ENCODE results near the gene MTG1.

MTG1 gene

GRCh38 chr10:133355266-133355665, 38.7 kb upstream of the MTG1 start:
- no peak overlapping the region for H3K27ac ChIP-seq
- TF ChIP-seq, protein P1, sequence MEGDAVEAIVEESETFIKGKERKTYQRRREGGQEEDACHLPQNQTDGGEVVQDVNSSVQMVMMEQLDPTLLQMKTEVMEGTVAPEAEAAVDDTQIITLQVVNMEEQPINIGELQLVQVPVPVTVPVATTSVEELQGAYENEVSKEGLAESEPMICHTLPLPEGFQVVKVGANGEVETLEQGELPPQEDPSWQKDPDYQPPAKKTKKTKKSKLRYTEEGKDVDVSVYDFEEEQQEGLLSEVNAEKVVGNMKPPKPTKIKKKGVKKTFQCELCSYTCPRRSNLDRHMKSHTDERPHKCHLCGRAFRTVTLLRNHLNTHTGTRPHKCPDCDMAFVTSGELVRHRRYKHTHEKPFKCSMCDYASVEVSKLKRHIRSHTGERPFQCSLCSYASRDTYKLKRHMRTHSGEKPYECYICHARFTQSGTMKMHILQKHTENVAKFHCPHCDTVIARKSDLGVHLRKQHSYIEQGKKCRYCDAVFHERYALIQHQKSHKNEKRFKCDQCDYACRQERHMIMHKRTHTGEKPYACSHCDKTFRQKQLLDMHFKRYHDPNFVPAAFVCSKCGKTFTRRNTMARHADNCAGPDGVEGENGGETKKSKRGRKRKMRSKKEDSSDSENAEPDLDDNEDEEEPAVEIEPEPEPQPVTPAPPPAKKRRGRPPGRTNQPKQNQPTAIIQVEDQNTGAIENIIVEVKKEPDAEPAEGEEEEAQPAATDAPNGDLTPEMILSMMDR (conservative IDR thresholded peaks at IDR 0.05) = no peak
- no peak for TF ChIP-seq ZFX (IDR thresholded peaks at IDR 0.05)

DNA sequence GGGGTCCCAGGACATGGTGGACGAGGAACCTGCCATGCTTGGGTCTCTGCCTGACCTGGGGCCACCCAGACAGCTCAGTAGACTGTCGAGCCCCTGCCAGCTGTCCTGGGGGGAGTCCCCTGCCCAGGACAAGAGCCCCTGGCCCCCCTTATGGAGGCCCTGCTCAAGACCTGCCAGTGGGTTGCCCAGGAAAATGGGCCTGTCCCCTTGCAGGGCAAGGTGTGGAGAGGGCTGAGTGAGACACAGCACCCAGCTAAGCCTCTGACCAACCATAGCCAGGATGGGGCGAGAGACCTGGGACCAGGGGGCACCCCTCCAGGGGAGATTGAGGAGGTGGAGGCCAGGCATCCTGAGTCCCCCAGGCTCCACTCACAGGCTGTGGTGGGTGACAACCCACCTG, 38.0 kb upstream of the MTG1 start:
- TF ChIP-seq, protein P1 (conservative IDR thresholded peaks at IDR 0.05) = no peak
- TF ChIP-seq ZFX (IDR thresholded peaks at IDR 0.05) = no peak
- no peak overlapping the region; the same call in 1 of the 2 replicates for H3K27ac ChIP-seq

GRCh38 chr10:133356549-133357284, 37.2 kb upstream of the MTG1 start:
- TF ChIP-seq ZFX (IDR thresholded peaks at IDR 0.05) = no peak
- TF ChIP-seq, protein P1 (conservative IDR thresholded peaks at IDR 0.05) = no peak
- H3K27ac ChIP-seq = peak overlapping the region; percentile 74

GRCh38 chr10:133357285-133358161, 36.4 kb upstream of the MTG1 start, which contains the start of gene FUOM:
Gene FUOM (minus strand): TSS chr10:133358019. CDS start chr10:133358007, 12 bp downstream.
- peak within 1 kb of the TSS; percentile 92 for H3K27ac ChIP-seq
- TF ChIP-seq, protein P1 (conservative IDR thresholded peaks at IDR 0.05) = no peak
- TF ChIP-seq ZFX (IDR thresholded peaks at IDR 0.05) = peak; percentile 55; the same call in 1 of the 2 replicates

DNA sequence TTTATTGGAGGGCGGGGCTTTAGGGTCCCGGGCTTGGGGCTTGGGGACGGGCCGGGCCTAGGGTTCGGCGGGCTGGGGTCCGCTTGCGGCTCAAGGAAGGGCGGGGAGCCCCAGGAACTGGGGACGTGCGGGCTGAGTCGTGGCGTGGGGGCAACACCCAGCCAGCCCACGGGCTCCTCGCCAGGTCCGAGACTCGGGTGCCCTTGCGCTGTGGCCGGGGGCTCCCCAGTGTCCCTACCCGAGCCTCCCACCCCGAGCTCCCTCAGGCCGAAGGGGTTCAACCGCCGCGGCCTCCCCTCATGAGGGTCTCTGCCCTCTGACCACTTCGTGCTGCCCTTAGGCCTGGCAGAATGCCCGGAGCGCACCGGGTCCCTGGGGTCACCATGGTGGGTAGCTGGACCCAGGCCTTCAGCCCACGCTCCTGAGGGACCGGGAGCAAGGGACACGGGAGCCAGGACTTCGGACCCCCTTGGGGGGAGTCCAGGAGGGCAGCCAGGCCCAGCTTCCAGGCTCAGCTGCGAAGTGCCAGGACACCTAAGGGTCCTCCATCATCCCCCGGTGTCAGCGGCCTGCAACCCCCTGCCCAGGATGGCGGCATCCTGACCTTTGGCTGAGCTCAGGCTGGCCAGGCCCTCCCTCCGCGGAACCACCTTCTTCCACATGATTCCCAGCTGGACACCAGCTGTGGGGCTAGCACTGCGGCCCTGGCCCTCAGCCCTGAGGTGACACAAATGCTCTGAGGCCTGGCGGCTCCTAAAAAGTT, 35.6 kb upstream of the MTG1 start:
- peak overlapping the region; percentile 92 for H3K27ac ChIP-seq
- no peak for TF ChIP-seq ZFX (IDR thresholded peaks at IDR 0.05)

GRCh38 chr10:133358925-133359310, 35.0 kb upstream of the MTG1 start:
- TF ChIP-seq ZFX (IDR thresholded peaks at IDR 0.05) = no peak
- TF ChIP-seq, protein P1 (conservative IDR thresholded peaks at IDR 0.05) = no peak
- peak overlapping the region; percentile 92 for H3K27ac ChIP-seq

DNA sequence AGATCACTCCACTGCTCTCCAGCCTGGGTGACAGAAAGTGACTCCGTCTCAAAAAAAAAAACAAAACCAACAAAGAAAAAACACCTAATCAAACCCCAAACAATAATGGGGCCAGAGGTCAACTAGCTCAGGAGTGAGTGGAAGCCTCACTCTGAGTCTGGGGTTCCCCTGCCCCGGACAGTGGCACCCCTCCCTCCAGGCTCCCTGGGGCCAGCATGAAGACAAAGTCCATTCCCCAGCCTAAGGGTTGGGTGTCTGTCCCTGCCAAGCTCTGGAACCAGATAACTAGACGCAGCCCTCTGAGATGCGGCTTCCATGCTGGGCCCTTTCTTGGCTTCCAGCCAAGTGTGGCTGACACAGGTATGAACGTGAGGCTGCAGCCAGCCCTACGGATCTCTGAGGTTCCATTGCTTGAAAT, 34.4 kb upstream of the MTG1 start:
- TF ChIP-seq, protein P1 (conservative IDR thresholded peaks at IDR 0.05) = no peak
- TF ChIP-seq ZFX (IDR thresholded peaks at IDR 0.05) = peak; percentile 23; the same call in 1 of the 2 replicates
- H3K27ac ChIP-seq = peak overlapping the region; percentile 92
